Measurements from ENCODE around the gene SIL1.

Gene SIL1

DNA sequence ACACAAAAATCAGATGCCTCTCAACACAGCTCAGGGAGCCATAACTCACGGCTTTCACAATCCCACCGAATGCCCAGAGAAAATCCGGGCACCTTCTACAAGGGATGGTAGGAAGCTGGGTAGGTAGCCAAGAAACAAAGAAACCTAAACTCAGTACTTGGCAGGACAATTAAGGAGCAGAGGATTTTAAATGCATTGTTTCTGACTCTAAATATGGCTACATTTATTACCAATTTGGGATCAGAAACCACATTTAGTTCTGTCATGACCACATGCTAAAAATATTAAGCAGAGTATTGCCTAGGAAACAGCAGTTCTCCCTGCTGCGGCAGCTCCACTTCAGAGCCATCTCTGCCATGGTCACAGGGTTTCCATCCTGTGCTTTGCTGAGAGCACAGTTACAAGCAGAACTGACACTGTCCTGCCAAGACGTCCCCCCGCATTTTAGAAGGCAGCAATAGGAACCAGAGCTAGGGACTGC, 57.5 kb downstream of the SIL1 start:
- Histone ChIP-seq H3K4me1 (ENCODE audit: insufficient read depth, low read length) (peaks cover 16% of the 10 kb centered on the region), H3K4me3 (ENCODE audit: low read length) (no peak overlapping the region), H3K36me3 (ENCODE audit: insufficient read depth, low read length) (no peaks in the 10 kb centered on the region)

DNA sequence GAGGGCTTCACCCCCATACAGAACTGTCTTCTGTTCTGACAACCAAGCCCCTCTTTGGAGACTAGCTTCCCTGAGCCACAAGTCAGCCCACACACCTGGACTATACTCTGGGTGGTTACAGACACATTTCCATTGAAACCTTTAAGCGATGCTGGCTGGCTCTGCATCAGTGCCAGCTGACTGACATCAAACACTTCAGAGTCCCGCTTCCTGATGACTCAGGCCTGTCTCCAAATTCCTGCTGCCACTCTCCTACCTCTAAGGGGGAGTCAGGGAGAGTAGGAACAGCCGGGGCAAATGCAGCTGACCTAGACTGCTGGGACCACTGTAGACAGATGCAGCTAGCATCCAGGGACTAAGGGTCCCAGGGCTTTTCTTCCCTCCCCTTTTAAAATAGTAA, 59.4 kb downstream of the SIL1 start:
- Histone ChIP-seq H3K27me3 (ENCODE audit: insufficient read depth, low read length) (no peaks in the 10 kb centered on the region), H3K9me3 (ENCODE audit: low read length) (no peaks in the 10 kb centered on the region), H3K4me1 (ENCODE audit: insufficient read depth, low read length) (peaks cover 16% of the 10 kb centered on the region), H2AFZ (ENCODE audit: low read depth, low read length) (no peak overlapping the region), H3K36me3 (ENCODE audit: insufficient read depth, low read length) (no peaks in the 10 kb centered on the region), H3K4me3 (ENCODE audit: low read length) (no peak overlapping the region)

More for the DNA sequence above, 57.5 kb downstream of the SIL1 start:
- H3K9me3 ChIP-seq (ENCODE audit: low read length), result no peaks in the 10 kb centered on the region
- no peaks in the 10 kb centered on the region for H3K27me3 ChIP-seq (ENCODE audit: insufficient read depth, low read length)
- no peak overlapping the region for H2AFZ ChIP-seq (ENCODE audit: low read depth, low read length)

DNA sequence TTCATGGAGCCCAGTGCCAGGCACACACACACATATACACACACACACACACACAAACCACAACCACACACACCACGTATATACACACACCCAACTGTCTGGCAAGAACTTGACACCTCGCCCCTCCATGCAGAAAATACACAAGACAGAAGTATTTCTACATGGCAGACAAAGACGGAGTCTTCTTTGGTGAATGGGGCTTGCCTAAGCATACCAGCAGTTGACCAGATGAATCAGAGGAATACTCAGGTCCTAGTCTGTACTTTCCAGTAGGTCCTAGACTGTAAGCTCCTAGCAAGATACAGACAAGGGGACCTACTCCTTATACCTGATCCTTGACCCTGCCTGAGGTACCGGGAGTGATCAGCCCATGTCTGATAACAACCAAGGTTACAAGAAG, 60.1 kb downstream of the SIL1 start:
- Histone ChIP-seq H2AFZ (ENCODE audit: low read depth, low read length) (no peak overlapping the region), H3K27me3 (ENCODE audit: insufficient read depth, low read length) (no peaks in the 10 kb centered on the region), H3K9me3 (ENCODE audit: low read length) (no peaks in the 10 kb centered on the region), H3K36me3 (ENCODE audit: insufficient read depth, low read length) (no peaks in the 10 kb centered on the region), H3K4me1 (ENCODE audit: insufficient read depth, low read length) (peaks cover 17% of the 10 kb centered on the region), H3K4me3 (ENCODE audit: low read length) (no peak overlapping the region)

DNA sequence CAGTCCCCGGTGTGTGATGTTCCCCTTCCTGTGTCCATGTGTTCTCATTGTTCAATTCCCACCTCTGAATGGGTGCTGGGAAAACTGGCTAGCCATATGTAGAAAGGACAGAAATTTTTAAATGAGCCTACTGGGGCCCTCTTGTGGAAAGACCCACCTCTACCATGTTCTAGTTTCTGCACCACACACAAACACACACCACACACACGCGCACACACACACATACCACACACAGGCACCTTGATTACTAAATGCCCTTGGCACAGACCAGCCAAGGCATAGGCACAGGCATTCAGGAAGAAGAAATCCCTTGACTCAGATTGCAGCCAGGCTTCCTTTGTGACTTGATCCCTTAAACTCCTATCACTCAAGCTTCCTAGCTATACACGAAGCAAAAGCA, 60.5 kb downstream of the SIL1 start:
- H3K36me3 ChIP-seq (ENCODE audit: insufficient read depth, low read length), result no peaks in the 10 kb centered on the region
- no peak overlapping the region for H3K4me3 ChIP-seq (ENCODE audit: low read length)
- H3K4me1 ChIP-seq (ENCODE audit: insufficient read depth, low read length), result peaks cover 20% of the 10 kb centered on the region
- H2AFZ ChIP-seq (ENCODE audit: low read depth, low read length), result no peak overlapping the region
- H3K27me3 ChIP-seq (ENCODE audit: insufficient read depth, low read length), result no peaks in the 10 kb centered on the region
- H3K9me3 ChIP-seq (ENCODE audit: low read length), result no peaks in the 10 kb centered on the region

DNA sequence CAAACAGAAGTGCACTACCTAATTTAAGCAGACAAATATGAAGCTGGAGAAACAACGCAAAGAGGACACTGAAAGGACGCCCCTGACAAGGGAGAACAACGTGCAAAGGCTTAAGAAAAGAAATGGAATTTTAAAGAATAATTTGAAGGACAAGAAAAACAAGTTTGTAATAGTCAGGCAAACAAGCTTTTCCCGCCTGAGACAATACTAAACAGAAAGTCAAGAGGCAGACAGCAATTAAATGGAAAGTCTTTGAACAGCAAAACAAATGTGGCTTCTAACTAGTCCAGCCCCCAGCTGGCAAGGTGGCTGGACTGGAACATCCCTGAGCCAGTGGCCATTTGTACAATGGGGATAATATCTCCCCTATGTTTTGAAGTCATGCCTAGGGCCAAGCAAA, 63.3 kb downstream of the SIL1 start:
- no peaks in the 10 kb centered on the region for H3K36me3 ChIP-seq (ENCODE audit: insufficient read depth, low read length)
- no peak overlapping the region for H3K4me3 ChIP-seq (ENCODE audit: low read length)
- no peaks in the 10 kb centered on the region for H3K9me3 ChIP-seq (ENCODE audit: low read length)
- no peak overlapping the region for H2AFZ ChIP-seq (ENCODE audit: low read depth, low read length)
- no peaks in the 10 kb centered on the region for H3K27me3 ChIP-seq (ENCODE audit: insufficient read depth, low read length)
- H3K4me1 ChIP-seq (ENCODE audit: insufficient read depth, low read length), result peaks cover 29% of the 10 kb centered on the region

DNA sequence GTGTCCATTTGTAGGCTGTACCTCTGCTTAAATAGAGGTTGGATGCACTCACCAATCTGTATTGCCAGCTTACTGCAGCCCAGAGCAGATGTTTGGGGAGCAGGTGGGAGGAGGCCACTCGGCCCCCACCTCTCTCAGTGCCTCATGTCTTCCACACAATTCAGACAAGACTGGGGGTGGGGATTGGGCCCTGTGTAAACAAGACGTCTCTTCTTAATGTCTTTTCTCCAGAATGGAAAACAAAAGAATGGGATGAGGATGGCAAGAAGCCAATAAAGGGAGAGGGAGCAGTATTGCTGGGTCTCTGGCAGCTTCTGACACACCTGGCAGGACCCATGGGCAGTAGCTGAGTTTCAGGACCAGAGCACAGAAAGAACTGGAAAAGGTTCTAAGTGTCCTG, 64.9 kb downstream of the SIL1 start:
- Histone ChIP-seq H3K9me3 (ENCODE audit: low read length) (no peaks in the 10 kb centered on the region), H3K27me3 (ENCODE audit: insufficient read depth, low read length) (no peaks in the 10 kb centered on the region), H3K4me3 (ENCODE audit: low read length) (no peak overlapping the region), H3K4me1 (ENCODE audit: insufficient read depth, low read length) (peaks cover 23% of the 10 kb centered on the region), H2AFZ (ENCODE audit: low read depth, low read length) (no peak overlapping the region), H3K36me3 (ENCODE audit: insufficient read depth, low read length) (no peaks in the 10 kb centered on the region)

DNA sequence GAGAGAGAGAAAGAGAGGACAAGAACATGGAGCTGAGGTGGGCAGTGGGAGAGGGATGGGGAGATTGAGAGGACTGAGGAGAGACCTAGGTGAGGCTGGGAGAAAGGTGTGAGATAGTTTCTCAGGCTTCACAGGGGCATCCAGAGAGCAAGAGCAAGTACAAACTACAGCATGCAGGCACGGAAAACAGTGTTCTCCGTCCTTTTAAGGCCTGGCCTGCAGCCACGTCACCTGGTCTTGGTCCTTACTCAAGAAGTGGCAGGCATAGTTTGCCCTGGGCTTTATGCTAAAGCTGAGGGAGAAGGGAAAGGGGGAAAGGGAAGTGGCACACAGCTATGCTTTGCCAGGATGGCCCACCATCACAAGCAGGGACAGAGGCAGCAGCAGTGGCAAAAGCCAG, 65.7 kb downstream of the SIL1 start:
- no peaks in the 10 kb centered on the region for H3K36me3 ChIP-seq (ENCODE audit: insufficient read depth, low read length)
- H2AFZ ChIP-seq (ENCODE audit: low read depth, low read length), result no peak overlapping the region
- peaks cover 23% of the 10 kb centered on the region for H3K4me1 ChIP-seq (ENCODE audit: insufficient read depth, low read length)
- no peak overlapping the region for H3K4me3 ChIP-seq (ENCODE audit: low read length)
- no peaks in the 10 kb centered on the region for H3K27me3 ChIP-seq (ENCODE audit: insufficient read depth, low read length)
- H3K9me3 ChIP-seq (ENCODE audit: low read length), result no peaks in the 10 kb centered on the region

DNA sequence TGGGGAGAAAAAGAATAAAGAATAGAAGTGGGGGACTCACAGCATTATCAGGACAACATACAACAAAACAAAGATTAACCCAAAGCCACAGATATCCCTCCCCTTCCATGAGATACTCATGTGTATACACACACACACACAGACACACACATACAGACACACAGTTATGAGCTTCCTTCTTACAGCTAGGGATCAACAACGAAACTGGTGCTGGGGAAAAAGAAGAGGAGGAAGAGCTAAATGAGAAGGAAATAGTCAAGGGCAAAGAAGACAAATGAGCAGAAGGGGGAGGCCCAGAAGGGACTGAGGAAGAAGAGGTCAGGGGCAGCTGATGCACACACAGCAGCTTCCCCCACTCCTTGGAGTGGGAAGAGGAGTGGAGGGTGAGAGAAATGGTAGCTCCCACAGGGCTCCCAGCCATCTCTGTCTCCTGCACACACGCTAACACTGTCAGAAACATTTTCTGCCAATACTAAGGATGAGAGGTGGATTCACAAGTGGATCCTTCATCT, 66.2 kb downstream of the SIL1 start:
- Histone ChIP-seq H3K9me3 (ENCODE audit: low read length) (no peaks in the 10 kb centered on the region), H2AFZ (ENCODE audit: low read depth, low read length) (no peak overlapping the region), H3K27me3 (ENCODE audit: insufficient read depth, low read length) (no peaks in the 10 kb centered on the region), H3K4me1 (ENCODE audit: insufficient read depth, low read length) (peaks cover 23% of the 10 kb centered on the region), H3K36me3 (ENCODE audit: insufficient read depth, low read length) (no peaks in the 10 kb centered on the region), H3K4me3 (ENCODE audit: low read length) (no peak overlapping the region)

DNA sequence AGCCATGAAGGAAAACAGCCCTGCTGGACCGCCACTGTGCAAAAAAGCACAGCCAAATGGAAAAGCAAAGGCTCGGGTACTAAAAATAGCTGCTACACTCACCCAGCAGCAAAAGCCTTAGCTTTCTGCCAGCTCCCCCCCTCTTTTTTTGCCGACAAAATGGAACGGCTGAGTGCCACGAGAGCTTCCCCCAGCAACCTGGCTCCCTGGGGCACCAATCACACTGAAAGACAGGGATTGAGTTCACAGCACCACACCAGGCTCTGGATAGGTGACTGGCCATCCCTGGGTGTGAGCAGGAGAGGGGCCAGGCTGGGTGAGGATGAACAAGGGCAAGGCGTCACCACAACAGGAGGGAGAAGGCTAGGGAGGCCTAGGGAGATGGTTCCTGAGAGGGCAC, 66.7 kb downstream of the SIL1 start:
- H3K27me3 ChIP-seq (ENCODE audit: insufficient read depth, low read length), result no peaks in the 10 kb centered on the region
- peak overlapping the region; percentile 4 for H2AFZ ChIP-seq (ENCODE audit: low read depth, low read length)
- peaks cover 23% of the 10 kb centered on the region for H3K4me1 ChIP-seq (ENCODE audit: insufficient read depth, low read length)
- H3K4me3 ChIP-seq (ENCODE audit: low read length), result peak overlapping the region; percentile 5
- H3K9me3 ChIP-seq (ENCODE audit: low read length), result no peaks in the 10 kb centered on the region
- no peaks in the 10 kb centered on the region for H3K36me3 ChIP-seq (ENCODE audit: insufficient read depth, low read length)

DNA sequence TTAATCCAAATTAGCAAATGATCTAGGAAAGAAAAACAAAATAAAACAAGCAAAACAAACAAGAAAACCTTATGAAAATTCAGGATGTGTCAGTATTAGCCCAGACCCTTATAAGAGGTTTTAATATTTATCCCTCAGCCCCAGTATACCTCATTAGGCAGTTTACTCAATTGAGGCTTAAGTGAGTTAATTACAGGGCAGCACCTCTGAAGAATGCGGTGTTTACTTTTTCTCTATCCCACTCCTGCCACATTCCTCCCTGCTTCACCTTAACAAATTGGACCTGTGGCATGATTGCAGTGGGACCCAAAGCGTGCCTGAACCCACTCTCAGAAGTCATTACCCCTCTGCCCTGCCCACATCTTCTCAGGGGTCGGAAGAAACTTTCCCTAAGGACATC, 67.1 kb downstream of the SIL1 start:
- no peaks in the 10 kb centered on the region for H3K36me3 ChIP-seq (ENCODE audit: insufficient read depth, low read length)
- peak overlapping the region; percentile 5 for H3K4me3 ChIP-seq (ENCODE audit: low read length)
- H3K4me1 ChIP-seq (ENCODE audit: insufficient read depth, low read length), result peaks cover 23% of the 10 kb centered on the region
- no peaks in the 10 kb centered on the region for H3K9me3 ChIP-seq (ENCODE audit: low read length)
- no peaks in the 10 kb centered on the region for H3K27me3 ChIP-seq (ENCODE audit: insufficient read depth, low read length)
- H2AFZ ChIP-seq (ENCODE audit: low read depth, low read length), result peak overlapping the region; percentile 4

DNA sequence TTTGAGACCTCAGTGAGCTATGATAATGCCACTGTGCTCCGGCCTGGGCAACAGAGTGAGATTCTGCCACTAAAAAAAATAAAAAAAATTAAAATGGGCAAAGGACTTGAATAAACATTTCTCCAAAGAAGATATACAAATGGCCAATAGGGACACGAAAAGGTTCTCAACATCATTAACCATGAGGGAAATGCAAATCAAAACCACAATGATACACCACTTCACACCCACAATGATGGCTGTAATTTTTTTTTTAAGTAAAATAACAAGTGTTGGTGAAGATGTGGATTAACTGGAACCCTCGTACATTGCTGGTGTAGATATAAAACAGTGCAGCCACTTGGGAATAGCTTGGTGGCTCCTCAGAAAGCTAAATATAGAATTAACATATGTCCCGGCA, 68.0 kb downstream of the SIL1 start:
- no peak overlapping the region for H2AFZ ChIP-seq (ENCODE audit: low read depth, low read length)
- no peaks in the 10 kb centered on the region for H3K27me3 ChIP-seq (ENCODE audit: insufficient read depth, low read length)
- H3K9me3 ChIP-seq (ENCODE audit: low read length), result no peaks in the 10 kb centered on the region
- H3K4me1 ChIP-seq (ENCODE audit: insufficient read depth, low read length), result peaks cover 23% of the 10 kb centered on the region
- peaks cover 2% of the 10 kb centered on the region for H3K36me3 ChIP-seq (ENCODE audit: insufficient read depth, low read length)
- H3K4me3 ChIP-seq (ENCODE audit: low read length), result no peak overlapping the region

DNA sequence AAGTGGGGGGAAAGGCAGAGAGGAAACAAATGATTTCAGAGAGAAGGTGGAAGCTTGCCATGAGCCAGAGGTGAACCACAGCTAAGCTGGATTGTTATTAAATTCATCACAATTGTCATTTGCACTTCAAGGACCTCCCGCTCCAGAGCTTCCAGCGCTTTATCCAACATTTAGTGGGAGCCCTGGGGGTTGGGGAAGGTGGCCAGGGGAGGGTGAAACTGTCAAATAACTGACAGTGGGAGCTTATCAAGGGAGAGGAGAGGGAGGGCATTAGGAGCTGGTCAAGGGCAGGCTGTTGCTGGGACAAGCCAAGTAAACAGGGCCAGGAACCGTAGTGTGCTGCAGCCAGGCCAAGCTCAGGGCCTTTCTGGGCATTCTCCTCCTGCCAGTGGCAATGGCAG, 71.5 kb downstream of the SIL1 start:
- Histone ChIP-seq H3K9me3 (ENCODE audit: low read length) (no peaks in the 10 kb centered on the region), H3K36me3 (ENCODE audit: insufficient read depth, low read length) (peaks cover 11% of the 10 kb centered on the region), H2AFZ (ENCODE audit: low read depth, low read length) (no peak overlapping the region)

DNA sequence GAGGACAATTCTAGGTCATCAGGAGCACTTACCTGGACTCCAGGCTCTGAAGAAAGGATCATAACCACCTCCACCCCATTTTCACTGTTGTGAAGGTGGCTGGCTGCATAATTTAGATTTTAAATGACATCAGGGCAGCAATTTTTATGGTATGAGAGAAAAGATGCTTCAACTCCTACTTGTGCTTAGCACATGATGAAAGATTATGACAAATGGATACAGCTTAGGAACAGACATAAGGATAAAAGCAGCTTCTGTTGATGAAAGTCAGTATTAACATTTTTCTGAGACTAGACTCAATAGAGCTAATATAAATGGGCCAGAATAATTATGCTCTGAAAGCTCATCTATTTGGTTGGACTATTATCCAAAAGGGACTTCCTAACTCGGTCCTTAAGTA, 72.2 kb downstream of the SIL1 start:
- Histone ChIP-seq H3K4me1 (ENCODE audit: insufficient read depth, low read length) (peaks cover 3% of the 10 kb centered on the region), H3K36me3 (ENCODE audit: insufficient read depth, low read length) (peaks cover 13% of the 10 kb centered on the region), H2AFZ (ENCODE audit: low read depth, low read length) (no peak overlapping the region), H3K4me3 (ENCODE audit: low read length) (no peak overlapping the region), H3K27me3 (ENCODE audit: insufficient read depth, low read length) (no peaks in the 10 kb centered on the region), H3K9me3 (ENCODE audit: low read length) (no peaks in the 10 kb centered on the region)

More for the DNA sequence above, 71.5 kb downstream of the SIL1 start:
- Histone ChIP-seq H3K4me3 (ENCODE audit: low read length) (no peak overlapping the region), H3K27me3 (ENCODE audit: insufficient read depth, low read length) (no peaks in the 10 kb centered on the region), H3K4me1 (ENCODE audit: insufficient read depth, low read length) (peaks cover 10% of the 10 kb centered on the region)

DNA sequence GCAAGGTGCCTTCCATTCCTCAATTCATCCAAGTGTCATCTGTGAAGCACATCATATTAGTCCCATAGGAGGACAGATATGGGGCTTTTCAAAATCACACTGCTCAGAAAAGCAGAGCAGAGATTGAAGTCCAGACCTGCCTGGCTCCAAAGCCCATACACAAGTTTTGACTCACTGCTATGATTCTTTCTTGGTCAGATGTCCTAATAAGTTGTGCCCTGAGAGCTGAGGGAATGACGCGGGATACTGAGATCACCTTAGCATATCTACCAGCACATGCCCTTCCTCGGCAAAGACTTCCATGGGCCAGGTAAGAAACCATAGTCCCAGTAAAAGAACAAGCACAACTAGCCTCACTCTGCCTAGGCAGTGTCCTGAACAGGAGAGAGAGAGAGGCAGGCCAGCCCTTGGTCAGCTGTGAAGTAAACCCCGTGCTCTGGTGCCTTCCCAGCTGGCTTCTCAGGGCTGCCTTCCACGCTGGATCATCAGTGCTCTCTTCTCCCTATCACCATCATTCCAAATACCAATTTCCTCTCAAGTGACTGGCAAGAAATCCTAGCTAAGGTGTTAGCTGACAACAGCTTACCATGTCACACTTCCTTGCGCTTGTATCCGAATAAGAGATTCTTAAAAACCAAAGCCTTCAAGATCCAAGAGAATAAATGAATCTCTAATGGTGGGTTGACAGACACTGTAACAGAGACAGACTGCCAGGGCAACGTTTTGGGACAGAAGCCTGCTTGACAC, 73.2 kb downstream of the SIL1 start:
- Histone ChIP-seq H2AFZ (ENCODE audit: low read depth, low read length) (no peak overlapping the region), H3K4me3 (ENCODE audit: low read length) (no peak overlapping the region)

More for the DNA sequence above, 73.2 kb downstream of the SIL1 start:
- Histone ChIP-seq H3K4me1 (ENCODE audit: insufficient read depth, low read length) (no peaks in the 10 kb centered on the region), H3K9me3 (ENCODE audit: low read length) (no peaks in the 10 kb centered on the region), H3K36me3 (ENCODE audit: insufficient read depth, low read length) (peaks cover 21% of the 10 kb centered on the region), H3K27me3 (ENCODE audit: insufficient read depth, low read length) (no peaks in the 10 kb centered on the region)
